B cell (primary cell): ENCODE measurements around the gene C6orf15. TPM values are rescaled to one million over a fixed set of nuclear protein-coding genes. Genes with fewer than 3 reads are reported as not detected.

Experiments
- ATAC-seq: fragments of 200-7000 bp; cut with Tn5 transposase; one replicate; pipeline ENCODE4 v1.10.0; 2021; ENCODE audit warnings: low read depth, mild to moderate bottlenecking, moderate number of reproducible peaks, moderate library complexity
- CTCF ChIA-PET: fragments of 350-600 bp; sonication (Branson Sonifier 250); formaldehyde crosslinking; loops from one replicate; lab custom pipeline; 2021; ENCODE audit warnings: antibody characterized with exemption, inconsistent platforms; lab: Charles Lee
- POLR2A ChIA-PET: fragments of 350-600 bp; sonication (Branson Sonifier 250); formaldehyde crosslinking; loops from one replicate; lab custom pipeline; 2021; ENCODE audit warnings: antibody characterized with exemption; lab: Charles Lee
- DNase-seq: peaks from one replicate; pipeline ENCODE4 v3.0.0; 2013
- H2AFZ ChIP-seq: 2 replicates; pipeline ENCODE4 v1.6.1; 2012; ENCODE audit warnings: mild to moderate bottlenecking, low read depth, low read length; ENCODE audit not compliant: insufficient read depth, poor library complexity, severe bottlenecking
- H3K27ac ChIP-seq, 2 donors: 1 replicate in 1 of 2; 2 replicates in 1 of 2; pipeline ENCODE4 v1.5.1; 2012 to 2013; ENCODE audit warnings: low read length in 2 of 2, mild to moderate bottlenecking in 2 of 2, moderate library complexity in 1 of 2
- H3K27me3 ChIP-seq, 4 experiments: fragments of 200-600 bp in 1 of 4; sonication (generic) in 1 of 4; replicated peaks in 1 of 4; 1 replicate in 2 of 4; 2 replicates in 2 of 4; pipeline versions ENCODE4 v1.6.1 to v1.7.0; 2013 to 2016; ENCODE audit warnings: low read length in 3 of 4, mild to moderate bottlenecking in 2 of 4, mixed read lengths in 1 of 4, moderate library complexity in 1 of 4; ENCODE audit not compliant: insufficient read depth in 4 of 4, control insufficient read depth in 3 of 4; ENCODE audit errors: control extremely low read depth in 1 of 4
- H3K36me3 ChIP-seq, 2 experiments: replicated peaks in 1 of 2; 1 replicate in 1 of 2; 2 replicates in 1 of 2; pipeline versions ENCODE4 v1.6.1 to v1.7.1; 2013; ENCODE audit warnings: low read length in 1 of 2; ENCODE audit not compliant: insufficient read depth in 2 of 2, control insufficient read depth in 1 of 2; ENCODE audit errors: control extremely low read depth in 1 of 2, extremely low read depth in 1 of 2
- H3K4me1 ChIP-seq, 2 donors: fragments of 200-600 bp in 1 of 2; sonication (generic) in 1 of 2; 1 replicate in 1 of 2; 2 replicates in 1 of 2; pipeline versions ENCODE4 v1.5.1 to v1.6.1; 2013 to 2017; ENCODE audit warnings: low read length in 2 of 2; ENCODE audit not compliant: control insufficient read depth in 2 of 2, insufficient read depth in 2 of 2
- H3K4me2 ChIP-seq: replicated peaks from 2 replicates; pipeline ENCODE3; 2012; ENCODE audit warnings: mild to moderate bottlenecking, low read depth, low read length; ENCODE audit not compliant: poor library complexity, severe bottlenecking
- H3K4me3 ChIP-seq, 5 experiments: fragments of 200-600 bp in 1 of 5; sonication (generic) in 1 of 5; 1 replicate in 3 of 5; 2 replicates in 2 of 5; pipeline versions ENCODE4 v1.5.1 to v1.7.0; 2011 to 2016; ENCODE audit warnings: low read length in 4 of 5, mild to moderate bottlenecking in 4 of 5, low read depth in 2 of 5, control low read depth in 1 of 5, moderate library complexity in 1 of 5; ENCODE audit not compliant: insufficient read depth in 1 of 5; ENCODE audit errors: control extremely low read depth in 1 of 5, extremely low read depth in 1 of 5
- H3K79me2 ChIP-seq: fragments of 200-600 bp; sonication (generic); one replicate; pipeline ENCODE4 v1.6.0; 2016; ENCODE audit warnings: low read length; ENCODE audit not compliant: control insufficient read depth, insufficient read depth
- H3K9ac ChIP-seq: fragments of 200-600 bp; sonication (generic); 2 replicates; pipeline ENCODE4 v1.6.1; 2017; ENCODE audit warnings: mild to moderate bottlenecking, low read length, moderate library complexity
- H3K9me3 ChIP-seq, 3 donors: one replicate each; pipeline versions ENCODE4 v1.6.1 to v1.7.1; 2013; ENCODE audit warnings: low read length in 2 of 3; ENCODE audit not compliant: control insufficient read depth in 2 of 3, insufficient read depth in 1 of 3; ENCODE audit errors: control extremely low read depth in 1 of 3
- H4K20me1 ChIP-seq: 2 replicates; pipeline ENCODE4 v1.6.0; 2012; ENCODE audit warnings: mild to moderate bottlenecking, low read length; ENCODE audit not compliant: insufficient read depth, control insufficient read depth, poor library complexity, severe bottlenecking
- H3K27ac Mint-ChIP-seq: one replicate; pipeline ENCODE4 v1.8.0; 2021; ENCODE audit warnings: mixed read lengths
- H3K27me3 Mint-ChIP-seq: one replicate; pipeline ENCODE4 v1.8.0; 2021; ENCODE audit warnings: mixed read lengths
- H3K4me1 Mint-ChIP-seq: one replicate; pipeline ENCODE4 v1.8.0; 2021; ENCODE audit warnings: mixed read lengths
- H3K4me3 Mint-ChIP-seq: one replicate; pipeline ENCODE4 v1.8.0; 2021; ENCODE audit warnings: mixed read lengths
- H3K9me3 Mint-ChIP-seq: one replicate; pipeline ENCODE4 v1.8.0; 2022; ENCODE audit warnings: mixed read lengths; ENCODE audit not compliant: insufficient read depth
- EZH2 ChIP-seq: IDR thresholded peaks from 2 replicates; pipeline ENCODE4 v1.6.1; 2012; ENCODE audit warnings: borderline replicate concordance, low read depth, mild to moderate bottlenecking, moderate library complexity, low read length; ENCODE audit not compliant: insufficient read depth, poor library complexity, severe bottlenecking
- WGBS: methylation state at CpG from one replicate; pipeline ENCODE4 v1.1.5; 2013; ENCODE audit warnings: missing lambda C conversion rate; ENCODE audit not compliant: insufficient coverage; 5-methylcytosine and 5-hydroxymethylcytosine counted together
- intact Hi-C: fragments of 100-400 bp; cut with micrococcal nuclease; formaldehyde crosslinking; loops from one replicate; pipeline ENCODE4 v1.10.0; 2022
- polyA plus RNA-seq: library from polyadenylated mRNA; depleted of rRNA; stranded (reverse); fragments of >200 nt; gene quantifications from 2 replicates; pipeline ENCODE4 v1.2.3, GENCODE V29; 2012
- total RNA-seq, 2 donors: library from RNA; stranded (reverse); fragments of 120-200 nt in 1 of 2; gene quantifications; 1 replicate in 1 of 2; 2 replicates in 1 of 2; pipeline versions ENCODE4 v1.2.3 to v1.2.4, GENCODE V29; 2013 to 2022
- TF ChIP-seq, protein P1 (sequence below): fragments of 200-600 bp; IDR thresholded peaks from one replicate; pipeline ENCODE4 v1.8.0; 2022; ENCODE audit warnings: antibody characterized with exemption, mild to moderate bottlenecking

C6orf15 gene
- total and polyA plus RNA-seq, 2 donors (not counting 1 experiment from before 2014, with no cell fraction given): not detected

DNA sequence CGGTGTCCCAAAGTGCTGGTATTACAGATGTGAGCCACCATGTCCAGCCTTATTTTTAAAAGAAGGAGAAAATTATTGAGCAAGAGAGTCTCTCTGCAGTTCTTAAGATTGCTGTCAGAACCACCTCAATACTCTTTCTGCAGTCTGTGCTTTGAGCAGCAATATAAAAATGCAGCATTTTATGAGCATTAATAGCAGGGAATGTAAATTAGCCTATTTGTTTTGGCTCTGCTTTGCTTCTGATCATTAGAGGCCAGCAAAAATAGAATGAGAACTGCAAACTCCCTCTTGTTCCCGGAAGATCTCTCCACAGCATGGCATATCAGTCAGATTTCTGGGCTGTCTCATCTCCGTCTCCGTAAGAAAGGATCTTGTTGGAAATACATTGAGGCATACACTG lies 35.8 kb downstream of the C6orf15 start:
- no peaks in the 10 kb centered on the region for H4K20me1 ChIP-seq
- CTCF ChIA-PET: interaction anchor here (0.7 to 5.3 kb wide), 4 partner anchors 11 to 356 kb away, joined by 3 to 68 read pairs (median 16); partner anchors contain the start of genes TUBB and VARS2
- WGBS: 100% methylated on average over 2 of the region's 4 CpGs
- H2AFZ ChIP-seq: no peak overlapping the region
- ATAC-seq (no peak), DNase-seq (no peak)
- Mint-ChIP-seq H3K4me3 (no peak overlapping the region), H3K27me3 (peaks cover 7% of the 10 kb centered on the region), H3K4me1 (peaks cover 4% of the 10 kb centered on the region), H3K9me3 (no peaks in the 10 kb centered on the region), H3K27ac (no peak overlapping the region)
- H3K9me3 ChIP-seq: no peaks in the 10 kb centered on the region
- no peak overlapping the region for H3K4me2 ChIP-seq
- no peak overlapping the region for H3K4me3 ChIP-seq
- no peaks in the 10 kb centered on the region for H3K27me3 ChIP-seq
- no peaks in the 10 kb centered on the region for H3K36me3 ChIP-seq
- no peak overlapping the region for H3K27ac ChIP-seq
- H3K79me2 ChIP-seq: no peaks in the 10 kb centered on the region
- no peak overlapping the region for H3K9ac ChIP-seq
- H3K4me1 ChIP-seq: peaks cover 4 to 5% of the 10 kb centered on the region in 2 donors
- TF ChIP-seq, protein P1, sequence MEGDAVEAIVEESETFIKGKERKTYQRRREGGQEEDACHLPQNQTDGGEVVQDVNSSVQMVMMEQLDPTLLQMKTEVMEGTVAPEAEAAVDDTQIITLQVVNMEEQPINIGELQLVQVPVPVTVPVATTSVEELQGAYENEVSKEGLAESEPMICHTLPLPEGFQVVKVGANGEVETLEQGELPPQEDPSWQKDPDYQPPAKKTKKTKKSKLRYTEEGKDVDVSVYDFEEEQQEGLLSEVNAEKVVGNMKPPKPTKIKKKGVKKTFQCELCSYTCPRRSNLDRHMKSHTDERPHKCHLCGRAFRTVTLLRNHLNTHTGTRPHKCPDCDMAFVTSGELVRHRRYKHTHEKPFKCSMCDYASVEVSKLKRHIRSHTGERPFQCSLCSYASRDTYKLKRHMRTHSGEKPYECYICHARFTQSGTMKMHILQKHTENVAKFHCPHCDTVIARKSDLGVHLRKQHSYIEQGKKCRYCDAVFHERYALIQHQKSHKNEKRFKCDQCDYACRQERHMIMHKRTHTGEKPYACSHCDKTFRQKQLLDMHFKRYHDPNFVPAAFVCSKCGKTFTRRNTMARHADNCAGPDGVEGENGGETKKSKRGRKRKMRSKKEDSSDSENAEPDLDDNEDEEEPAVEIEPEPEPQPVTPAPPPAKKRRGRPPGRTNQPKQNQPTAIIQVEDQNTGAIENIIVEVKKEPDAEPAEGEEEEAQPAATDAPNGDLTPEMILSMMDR: no peak
- TF ChIP-seq EZH2: no peak
- intact Hi-C loops: no loop called here
- POLR2A ChIA-PET: no interaction called here

DNA sequence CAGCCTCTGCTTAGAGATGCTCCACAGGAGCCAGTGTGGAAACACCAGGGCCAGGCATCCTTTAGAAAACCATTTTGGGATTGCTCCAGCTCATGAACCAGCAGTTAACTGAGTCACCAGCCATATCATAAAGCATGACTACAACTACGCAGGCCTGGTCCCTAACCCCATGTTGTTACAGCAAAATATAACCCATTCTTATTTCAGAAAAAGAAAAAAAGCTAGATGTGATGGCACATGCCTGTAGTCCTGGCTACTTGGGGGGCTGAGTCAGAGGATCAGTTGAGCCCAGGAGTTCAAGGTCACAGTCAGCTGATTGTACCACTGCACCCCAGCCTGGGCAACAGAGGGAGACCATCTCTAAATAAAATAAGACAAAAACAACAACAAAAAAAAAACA lies 36.8 kb downstream of the C6orf15 start:
- DNase-seq: no peak
- intact Hi-C loops: no loop called here
- Histone ChIP-seq H3K4me2 (no peak overlapping the region), H3K9me3 (no peaks in the 10 kb centered on the region), H4K20me1 (no peaks in the 10 kb centered on the region), H3K9ac (no peak overlapping the region), H3K36me3 (no peaks in the 10 kb centered on the region), H3K4me1 (peaks cover 4 to 5% of the 10 kb centered on the region in 2 donors), H2AFZ (no peak overlapping the region), H3K27ac (no peak overlapping the region), H3K4me3 (no peak overlapping the region), H3K79me2 (no peaks in the 10 kb centered on the region), H3K27me3 (no peaks in the 10 kb centered on the region)
- H3K27me3 Mint-ChIP-seq: peaks cover 7% of the 10 kb centered on the region
- peaks cover 4% of the 10 kb centered on the region for H3K4me1 Mint-ChIP-seq
- no peak for TF ChIP-seq EZH2
- TF ChIP-seq, protein P1: no peak
- no peak overlapping the region for H3K4me3 Mint-ChIP-seq
- POLR2A ChIA-PET: interaction anchor here (0.6 kb wide), 1 partner anchor 116 kb away, joined by 7 read pairs; no protein-coding TSS in a partner anchor
- WGBS: no CpG with 5 or more reads among the region's 1 CpG
- ATAC-seq: no peak
- no peak overlapping the region for H3K27ac Mint-ChIP-seq
- H3K9me3 Mint-ChIP-seq: no peaks in the 10 kb centered on the region
- CTCF ChIA-PET: interaction anchor here (0.6 to 5.3 kb wide), 4 partner anchors 12 to 1890 kb away, joined by 3 to 28 read pairs (median 4); no protein-coding TSS in a partner anchor
